Measurements from ENCODE around the gene SNPH.

DNA sequence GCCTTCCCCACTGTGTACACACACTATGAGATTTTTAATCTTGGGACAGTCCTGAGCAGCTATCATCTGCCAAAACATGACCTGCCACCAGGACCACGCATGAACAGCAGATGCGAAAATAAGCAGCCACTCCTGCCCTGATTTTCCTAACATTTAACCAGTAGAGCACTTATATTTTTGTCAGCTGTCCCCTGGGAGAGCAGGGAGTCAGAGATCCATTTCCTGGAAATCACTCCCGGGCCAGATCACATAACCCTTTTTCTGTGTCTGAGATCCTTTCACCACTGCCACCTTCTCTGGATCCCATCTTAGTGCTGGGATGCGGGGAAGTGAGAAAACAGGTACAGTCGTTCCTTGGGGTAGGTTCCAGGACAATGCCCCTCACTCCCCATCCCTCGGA, 57.2 kb downstream of the SNPH start:
- TF ChIP-seq POLR2AphosphoS5 (IDR thresholded peaks at IDR 0.05) (no peak), POLR2A (IDR thresholded peaks at IDR 0.05) (no peak)
